ENCODE measurements around the gene CAMK4.

The CAMK4 gene

DNA sequence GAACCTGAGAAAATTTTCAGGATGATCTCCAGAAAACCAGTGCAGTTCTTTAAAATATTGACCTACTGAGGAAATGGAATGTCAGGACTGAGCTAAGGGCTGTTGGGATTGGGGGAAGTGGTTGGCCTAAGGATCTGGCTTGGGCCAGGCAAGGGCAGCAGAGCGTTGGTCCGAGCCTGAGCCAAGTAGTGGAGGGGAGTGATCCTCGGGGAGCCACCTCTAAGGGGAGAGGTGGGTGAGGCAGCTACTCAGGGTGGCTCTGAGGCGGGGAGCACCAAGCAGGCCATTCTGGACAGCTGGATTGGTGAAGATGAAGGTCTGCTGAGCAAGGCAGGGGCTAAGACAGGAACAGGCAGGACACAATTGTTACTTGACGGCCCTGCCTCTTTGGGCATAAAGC is 11.5 kb downstream of the CAMK4 start:
- no peak for DNase-seq (ENCODE audit: low read depth)
- TF ChIP-seq, protein P1, sequence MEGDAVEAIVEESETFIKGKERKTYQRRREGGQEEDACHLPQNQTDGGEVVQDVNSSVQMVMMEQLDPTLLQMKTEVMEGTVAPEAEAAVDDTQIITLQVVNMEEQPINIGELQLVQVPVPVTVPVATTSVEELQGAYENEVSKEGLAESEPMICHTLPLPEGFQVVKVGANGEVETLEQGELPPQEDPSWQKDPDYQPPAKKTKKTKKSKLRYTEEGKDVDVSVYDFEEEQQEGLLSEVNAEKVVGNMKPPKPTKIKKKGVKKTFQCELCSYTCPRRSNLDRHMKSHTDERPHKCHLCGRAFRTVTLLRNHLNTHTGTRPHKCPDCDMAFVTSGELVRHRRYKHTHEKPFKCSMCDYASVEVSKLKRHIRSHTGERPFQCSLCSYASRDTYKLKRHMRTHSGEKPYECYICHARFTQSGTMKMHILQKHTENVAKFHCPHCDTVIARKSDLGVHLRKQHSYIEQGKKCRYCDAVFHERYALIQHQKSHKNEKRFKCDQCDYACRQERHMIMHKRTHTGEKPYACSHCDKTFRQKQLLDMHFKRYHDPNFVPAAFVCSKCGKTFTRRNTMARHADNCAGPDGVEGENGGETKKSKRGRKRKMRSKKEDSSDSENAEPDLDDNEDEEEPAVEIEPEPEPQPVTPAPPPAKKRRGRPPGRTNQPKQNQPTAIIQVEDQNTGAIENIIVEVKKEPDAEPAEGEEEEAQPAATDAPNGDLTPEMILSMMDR (conservative IDR thresholded peaks at IDR 0.05; ENCODE audit: low read depth, low read length): no peak
- no peak overlapping the region for H3K4me3 ChIP-seq (ENCODE audit: low read length)

DNA sequence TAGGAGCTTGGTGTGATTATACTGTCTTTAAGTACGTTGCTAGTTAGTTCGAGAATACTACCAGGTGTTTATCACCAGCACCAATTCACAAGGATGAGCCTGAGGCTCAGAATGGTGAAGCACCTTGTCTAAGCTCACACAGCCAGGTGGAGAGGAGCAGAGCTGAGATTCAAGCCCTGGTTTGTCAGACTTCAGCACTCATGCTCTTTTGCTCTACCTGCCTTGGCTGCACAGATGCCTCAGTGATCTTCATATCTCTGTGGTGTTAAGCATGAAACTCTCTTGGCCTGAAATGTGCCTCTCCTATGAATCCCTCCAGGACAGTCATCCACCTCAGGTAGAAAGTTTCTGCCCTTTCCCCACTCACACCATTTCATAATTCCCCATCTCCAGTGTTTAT is 12.2 kb downstream of the CAMK4 start:
- H3K4me3 ChIP-seq (ENCODE audit: low read length): no peak overlapping the region
- DNase-seq (ENCODE audit: low read depth): no peak

DNA sequence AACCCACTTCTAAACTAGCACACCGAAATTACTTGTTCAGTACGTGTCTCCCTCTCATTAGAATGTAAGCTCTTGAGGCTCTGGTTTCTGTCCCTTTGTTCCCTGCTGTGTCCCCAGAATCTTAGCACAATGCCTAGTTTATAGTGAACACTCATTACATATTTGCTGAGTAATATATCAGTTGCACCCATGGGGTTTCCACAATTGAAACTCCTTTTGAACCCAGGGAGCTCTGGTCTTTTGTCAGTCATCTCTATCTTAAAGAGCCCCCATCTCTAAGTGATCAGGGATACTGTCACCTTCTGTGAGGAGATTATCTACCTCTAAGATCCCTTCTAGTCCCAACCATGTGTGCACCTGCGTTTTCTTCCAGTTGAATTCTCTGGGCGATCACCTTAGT is 12.8 kb downstream of the CAMK4 start:
- no peak for DNase-seq (ENCODE audit: low read depth)
- no peak overlapping the region for H3K4me3 ChIP-seq (ENCODE audit: low read length)
- TF ChIP-seq, protein P1 (conservative IDR thresholded peaks at IDR 0.05; ENCODE audit: low read depth, low read length): no peak

More for the DNA sequence above, 12.2 kb downstream of the CAMK4 start:
- TF ChIP-seq, protein P1 (conservative IDR thresholded peaks at IDR 0.05; ENCODE audit: low read depth, low read length): no peak

DNA sequence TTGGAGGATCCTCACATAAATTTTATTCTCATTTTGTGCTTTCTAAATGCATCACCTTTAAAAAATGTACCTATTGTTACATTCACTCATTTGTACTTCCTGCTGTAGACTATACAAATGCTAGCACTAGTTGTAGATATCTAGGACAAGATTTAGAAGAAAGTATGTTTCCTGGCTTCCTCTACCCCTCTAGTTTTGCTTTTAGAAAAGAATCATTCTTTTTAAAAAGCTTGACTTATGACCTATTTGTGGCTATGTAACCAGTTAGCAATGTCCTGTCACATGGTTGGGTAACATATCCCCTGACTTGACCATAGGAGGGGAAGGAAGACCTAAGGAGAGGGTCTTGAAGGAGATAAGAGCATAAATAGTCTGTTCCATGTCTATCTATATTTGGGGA is 13.3 kb downstream of the CAMK4 start:
- DNase-seq (ENCODE audit: low read depth): no peak
- H3K4me3 ChIP-seq (ENCODE audit: low read length): no peak overlapping the region
- TF ChIP-seq, protein P1 (conservative IDR thresholded peaks at IDR 0.05; ENCODE audit: low read depth, low read length): no peak

DNA sequence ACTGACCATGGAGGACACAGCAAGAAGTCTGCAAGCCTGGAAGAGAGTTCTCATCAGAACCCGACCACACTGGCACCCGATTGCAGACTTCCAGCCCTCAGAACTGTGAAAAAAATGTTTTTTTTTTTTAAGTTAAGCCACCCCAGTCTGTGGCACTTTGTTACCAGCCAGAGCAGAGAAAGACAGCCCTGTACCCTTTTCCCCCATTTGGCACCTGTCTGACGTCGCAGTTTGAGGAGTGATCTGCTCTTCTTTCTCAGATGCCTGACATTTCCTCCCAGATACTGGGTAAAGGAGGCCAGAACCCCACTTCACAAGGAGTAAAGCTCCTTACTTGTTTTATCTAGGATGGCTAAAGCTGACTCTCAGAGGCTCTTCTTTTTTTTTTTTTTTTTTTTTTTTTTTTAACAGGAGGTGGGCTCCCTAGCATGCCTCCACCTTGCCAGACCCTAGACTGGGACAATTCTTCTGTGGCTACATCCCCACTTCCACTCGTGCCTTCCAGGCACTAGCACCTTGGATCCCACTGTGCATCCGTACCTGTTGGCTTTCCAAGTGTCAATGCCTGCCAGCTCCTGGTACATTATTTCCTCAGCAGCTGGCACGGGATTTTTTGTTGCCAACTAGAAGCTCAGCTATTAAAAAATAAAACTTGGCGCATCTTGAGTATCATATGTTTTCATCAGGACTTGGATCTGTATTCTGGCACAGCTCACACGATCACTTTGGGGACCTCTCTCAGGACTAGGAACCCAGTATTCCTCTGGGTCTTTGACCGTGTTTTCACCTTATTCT is 14.4 kb downstream of the CAMK4 start:
- TF ChIP-seq, protein P1 (conservative IDR thresholded peaks at IDR 0.05; ENCODE audit: low read depth, low read length): no peak
- DNase-seq (ENCODE audit: low read depth): no peak
- H3K4me3 ChIP-seq (ENCODE audit: low read length): no peak overlapping the region

DNA sequence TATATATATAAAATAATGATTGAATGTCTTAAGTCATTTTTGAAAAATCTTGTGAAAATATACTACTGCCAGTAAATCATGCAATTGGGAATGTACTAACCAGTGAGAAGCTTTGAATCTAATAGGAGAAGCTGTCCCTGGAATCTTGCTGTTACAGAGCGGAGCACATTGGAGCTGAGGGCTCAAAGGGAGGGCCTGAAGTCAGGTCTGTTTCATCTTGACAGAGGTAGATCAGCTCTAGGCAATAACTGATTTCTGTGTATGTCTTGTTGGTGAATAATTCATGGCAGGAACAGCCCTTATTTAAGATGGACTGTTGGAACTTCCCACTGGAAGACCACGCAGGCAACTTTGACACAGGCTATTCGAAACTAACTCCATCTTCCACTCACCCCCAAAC is 17.5 kb downstream of the CAMK4 start:
- no peak overlapping the region for H3K4me3 ChIP-seq (ENCODE audit: low read length)
- DNase-seq (ENCODE audit: low read depth): no peak
- TF ChIP-seq, protein P1 (conservative IDR thresholded peaks at IDR 0.05; ENCODE audit: low read depth, low read length): no peak

DNA sequence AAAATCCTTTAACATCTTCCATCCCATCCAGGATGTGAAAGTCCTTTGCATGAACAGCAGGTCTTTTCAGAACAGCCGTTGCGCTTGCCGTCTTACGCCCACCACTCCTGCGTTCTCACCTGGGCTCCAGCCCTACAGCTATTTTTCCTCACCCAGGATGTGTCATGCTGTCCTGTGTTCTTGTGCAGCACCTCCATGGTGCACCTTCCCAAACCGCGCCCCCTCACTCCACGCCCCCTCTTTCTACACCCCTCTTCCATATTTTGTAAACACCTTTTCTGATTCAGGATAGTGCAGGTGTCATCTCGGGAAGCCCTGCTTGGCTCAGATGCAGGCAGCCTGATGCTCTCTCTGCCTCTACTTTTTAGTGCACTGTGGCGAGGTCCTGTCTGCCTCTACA is 18.4 kb downstream of the CAMK4 start:
- no peak overlapping the region for H3K4me3 ChIP-seq (ENCODE audit: low read length)
- TF ChIP-seq, protein P1 (conservative IDR thresholded peaks at IDR 0.05; ENCODE audit: low read depth, low read length): no peak
- DNase-seq (ENCODE audit: low read depth): no peak

Data from retinal pigment epithelial cell (primary cell).